Measurements from ENCODE around the gene ETFA. TPM values are rescaled to one million over a fixed set of nuclear protein-coding genes. Genes with fewer than 3 reads are reported as not detected.
A peak's percentile ranks its signal among the peaks of the same experiment; 100 is the strongest.

The ETFA gene
- polyA plus RNA-seq, 6 donors from 2014 or later, result 88.5 to 115 (median 105) TPM

DNA sequence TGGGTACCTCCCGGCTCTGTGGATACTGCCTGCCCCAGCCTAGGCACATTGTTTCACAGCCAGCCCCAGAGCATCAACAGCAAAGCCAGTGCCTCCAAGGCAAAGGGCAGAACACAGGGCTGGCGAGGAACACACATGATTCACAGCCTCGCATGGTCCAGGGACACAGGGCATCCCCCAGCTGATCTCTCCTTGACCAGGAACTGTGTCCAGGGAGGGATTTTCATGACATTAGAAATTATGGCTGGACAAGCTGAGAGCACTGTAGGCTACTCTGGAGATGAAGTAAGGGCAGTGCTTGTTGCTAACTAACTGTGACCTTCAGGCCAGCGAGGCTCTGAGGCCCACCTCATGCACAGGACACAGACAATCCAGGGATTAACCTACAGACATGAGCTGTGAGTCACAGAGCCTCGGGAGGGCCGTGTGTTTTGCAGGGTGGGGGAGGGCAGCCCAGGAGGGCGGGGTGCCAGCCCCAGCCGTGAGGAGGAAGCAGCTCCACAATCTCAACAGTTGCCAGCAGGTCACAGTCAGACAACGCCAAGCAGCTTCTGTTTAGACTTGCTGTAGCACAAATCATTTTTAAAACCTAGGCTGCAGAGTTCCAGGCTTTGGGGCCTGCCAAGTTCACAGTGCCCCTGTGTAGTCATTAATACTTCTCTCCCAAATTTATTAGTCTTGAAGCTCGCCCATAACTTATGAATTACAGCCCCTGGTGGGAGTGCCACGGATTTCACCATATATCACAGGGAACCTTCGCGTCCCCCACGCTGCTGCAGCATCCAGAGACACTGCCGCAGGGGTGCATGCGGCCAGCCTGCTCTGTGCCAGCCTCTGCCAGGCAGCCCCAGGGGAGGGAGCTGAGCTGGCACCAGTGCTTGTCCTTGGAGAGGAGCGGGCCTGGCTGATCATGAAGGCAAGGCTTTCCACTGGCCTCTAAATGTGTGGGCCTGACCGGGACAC, 114.7 kb downstream of the ETFA start:
- Mint-ChIP-seq H3K36me3 (no peaks in the 10 kb centered on the region), H3K4me3 (peak overlapping the region in 5 of 8 donors; percentile 19 to 59 (median 40)), H3K27me3 (peaks cover 0 to 25% (median 4%) of the 10 kb centered on the region in 3 donors), H3K4me1 (peaks cover 0 to 30% (median 26%) of the 10 kb centered on the region in 3 donors), H3K27ac (peak overlapping the region in 4 of 6 donors; percentile 29 to 91 (median 85)), H3K9me3 (no peaks in the 10 kb centered on the region)
- ATAC-seq (ENCODE audit: low read depth in 2 of 2), result peak in 1 of 2 donors; percentile 83
- no peak for DNase-seq

DNA sequence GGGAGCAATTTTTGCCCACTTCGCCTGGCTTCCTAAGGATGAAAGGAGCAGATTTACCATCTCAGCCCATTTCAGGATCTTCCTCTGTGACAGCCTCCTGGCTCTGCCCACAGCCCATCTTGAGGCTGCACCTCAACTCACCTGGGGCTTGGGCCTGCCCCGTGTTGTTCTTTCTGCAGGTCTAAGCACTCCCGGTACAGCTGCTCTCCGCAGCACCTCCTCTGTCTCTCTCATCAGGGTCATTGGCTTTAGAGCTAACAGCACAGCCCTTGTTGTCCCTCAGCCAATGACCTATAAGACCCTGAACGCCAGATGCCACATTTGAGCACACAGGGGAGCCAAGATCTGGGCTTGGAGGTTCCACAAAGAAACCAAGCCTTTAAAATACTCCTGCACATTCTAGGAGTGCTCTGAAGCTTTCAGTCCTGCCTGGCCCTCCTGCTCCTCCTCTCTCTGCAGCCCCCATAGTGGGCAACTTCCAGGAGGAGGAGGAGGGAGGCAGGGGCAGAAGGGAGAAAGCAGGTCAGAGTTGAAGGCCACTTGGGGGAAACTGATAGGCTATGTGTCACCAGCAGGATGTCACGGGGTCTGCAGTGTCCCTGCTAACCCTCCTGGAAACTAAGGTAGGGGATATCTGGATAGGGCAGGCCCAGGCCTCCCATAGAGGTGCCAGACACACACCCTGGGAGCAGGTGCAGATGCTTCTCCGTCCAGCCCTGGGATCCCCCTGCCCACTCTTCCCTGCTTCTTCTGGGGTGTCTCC, 115.6 kb downstream of the ETFA start:
- DNase-seq, result no peak
- ATAC-seq (ENCODE audit: low read depth in 2 of 2), result no peak
- Mint-ChIP-seq H3K27me3 (peaks cover 4 to 34% (median 11%) of the 10 kb centered on the region in 3 donors), H3K4me3 (peak overlapping the region in 3 of 8 donors; percentile 10 to 59 (median 15)), H3K9me3 (no peaks in the 10 kb centered on the region), H3K27ac (no peak overlapping the region), H3K4me1 (peaks cover 4 to 35% (median 33%) of the 10 kb centered on the region in 3 donors), H3K36me3 (no peaks in the 10 kb centered on the region)

DNA sequence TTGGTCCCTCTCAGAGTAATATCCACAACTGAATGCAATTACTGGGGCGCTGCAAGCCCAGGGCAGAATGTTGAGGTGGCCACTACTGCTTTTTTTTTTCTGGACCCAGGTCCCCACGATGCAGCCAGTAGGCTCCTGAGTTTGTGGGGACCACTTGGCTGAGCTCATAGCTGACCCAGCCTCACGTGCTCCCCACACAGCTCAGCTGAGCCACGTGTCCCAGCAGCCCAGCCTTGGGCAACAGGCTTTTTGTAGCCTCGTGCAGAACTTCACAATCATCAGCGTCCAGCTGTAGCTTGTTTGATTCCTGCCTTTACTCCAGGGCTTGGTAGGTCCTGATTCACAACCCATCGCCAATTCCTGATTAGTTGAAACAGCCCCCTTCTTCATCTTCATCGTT, 117.3 kb downstream of the ETFA start:
- H3K27ac Mint-ChIP-seq, result peak overlapping the region in 1 of 6 donors; percentile 82
- H3K9me3 Mint-ChIP-seq, result no peaks in the 10 kb centered on the region
- no peaks in the 10 kb centered on the region for H3K36me3 Mint-ChIP-seq
- ATAC-seq (ENCODE audit: low read depth in 2 of 2), result no peak
- H3K4me1 Mint-ChIP-seq, result peaks cover 12 to 43% (median 41%) of the 10 kb centered on the region in 3 donors
- H3K4me3 Mint-ChIP-seq, result peak overlapping the region in 1 of 8 donors; percentile 45
- no peak for DNase-seq
- H3K27me3 Mint-ChIP-seq, result peaks cover 21 to 52% (median 23%) of the 10 kb centered on the region in 3 donors

DNA sequence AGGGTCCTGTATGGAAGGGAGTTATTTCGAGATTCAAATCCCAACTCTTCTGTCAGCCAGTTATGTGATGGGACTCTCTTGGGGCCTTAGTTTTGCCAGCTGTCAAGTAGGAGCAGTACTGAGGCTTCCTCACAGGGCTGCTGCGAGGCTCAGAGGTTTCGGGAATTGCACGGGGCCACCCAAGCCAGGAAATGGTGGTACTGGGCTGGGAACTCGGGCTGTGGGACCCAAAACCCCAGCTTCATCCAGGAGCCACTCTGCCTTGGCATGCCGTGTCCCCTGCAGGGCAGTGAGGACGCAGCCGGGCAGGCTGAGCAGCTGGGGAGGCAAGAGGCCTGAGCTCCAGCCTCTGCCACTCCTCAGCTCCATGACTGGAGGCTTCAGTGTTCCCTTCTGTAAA, 118.6 kb downstream of the ETFA start:
- H3K4me3 Mint-ChIP-seq, result no peak overlapping the region
- H3K36me3 Mint-ChIP-seq, result no peaks in the 10 kb centered on the region
- H3K27me3 Mint-ChIP-seq, result peaks cover 31 to 64% (median 34%) of the 10 kb centered on the region in 3 donors
- H3K9me3 Mint-ChIP-seq, result no peaks in the 10 kb centered on the region
- peak overlapping the region in 1 of 6 donors; percentile 56 for H3K27ac Mint-ChIP-seq
- H3K4me1 Mint-ChIP-seq, result peaks cover 12 to 36% (median 36%) of the 10 kb centered on the region in 3 donors
- no peak for DNase-seq
- ATAC-seq (ENCODE audit: low read depth in 2 of 2), result no peak

DNA sequence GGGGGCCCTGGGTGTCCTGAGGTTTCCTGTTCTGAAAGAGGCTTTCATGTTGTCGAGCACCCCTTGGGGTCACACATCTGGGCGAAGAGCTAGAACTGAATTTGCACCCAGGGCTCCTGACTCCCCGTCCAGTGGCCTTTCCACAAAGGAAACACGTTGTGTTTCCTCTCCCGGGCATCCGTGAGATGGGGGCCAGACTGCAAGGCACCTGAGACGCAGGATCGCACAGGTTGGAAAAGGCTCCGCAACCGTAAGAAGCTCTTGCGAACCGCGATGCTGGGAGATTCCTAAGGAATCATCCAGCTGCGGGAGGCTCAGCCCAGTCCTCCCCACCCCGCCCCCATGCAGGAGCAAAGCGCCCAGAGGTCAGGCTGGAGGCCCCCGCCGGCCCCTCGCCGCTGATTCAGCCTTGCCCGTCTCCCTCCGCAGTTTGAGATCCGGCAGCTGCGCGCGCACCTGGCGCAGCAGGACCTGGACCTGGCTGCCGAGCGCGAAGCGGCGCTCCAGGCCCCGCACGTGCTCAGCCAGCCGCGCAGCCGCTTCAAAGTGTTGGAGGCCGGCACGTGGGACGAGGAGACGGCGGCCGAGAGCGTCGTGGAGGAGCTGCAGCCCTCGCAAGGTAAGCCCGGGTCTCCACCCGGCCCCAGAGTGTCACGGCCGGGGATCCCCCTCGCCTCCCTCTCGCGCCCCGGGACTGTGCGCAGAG, 119.6 kb downstream of the ETFA start:
- Mint-ChIP-seq H3K36me3 (no peaks in the 10 kb centered on the region), H3K27ac (no peak overlapping the region), H3K4me1 (peaks cover 12 to 30% (median 25%) of the 10 kb centered on the region in 3 donors), H3K4me3 (peak overlapping the region in 4 of 8 donors; percentile 43 to 75 (median 64)), H3K27me3 (peaks cover 31 to 72% (median 44%) of the 10 kb centered on the region in 3 donors), H3K9me3 (no peaks in the 10 kb centered on the region)
- DNase-seq, result no peak
- no peak for ATAC-seq (ENCODE audit: low read depth in 2 of 2)

DNA sequence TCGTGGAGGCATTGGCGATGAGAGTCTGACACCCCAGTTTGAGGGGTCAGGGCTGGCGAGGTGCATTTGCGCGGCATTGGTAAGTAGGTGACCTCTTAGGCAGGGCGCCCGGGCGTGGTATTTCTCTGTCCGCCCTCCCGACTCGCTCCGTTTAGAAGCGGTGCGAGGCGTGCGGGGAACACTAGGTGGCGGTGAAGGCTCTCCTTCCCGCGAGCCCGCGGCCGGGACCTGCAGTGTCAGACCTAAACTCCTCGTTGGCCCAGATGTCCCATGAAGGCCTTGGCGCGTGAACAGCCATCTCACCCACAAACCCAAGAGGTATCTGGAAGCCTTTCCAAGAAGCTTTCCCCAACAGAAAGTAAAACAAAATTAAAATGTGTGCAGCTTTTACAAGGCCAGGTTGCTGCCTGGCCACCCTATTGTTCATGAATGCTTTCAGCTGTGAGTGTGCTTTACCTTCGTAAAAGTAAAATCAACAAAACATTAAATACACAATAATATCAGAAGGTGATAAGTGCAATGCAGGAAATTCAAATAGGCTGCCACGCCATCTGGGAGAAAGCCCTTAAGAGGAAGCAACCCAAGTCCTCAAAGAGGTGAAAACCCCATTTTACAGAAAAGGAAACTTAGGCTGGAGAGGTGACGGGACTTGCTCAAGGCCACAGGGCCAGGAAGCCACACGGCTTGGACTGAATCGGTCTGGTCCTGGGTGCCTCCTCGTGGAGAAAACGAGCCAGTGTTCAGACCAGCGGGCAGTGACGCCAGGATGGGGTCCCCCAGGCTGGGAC, 120.3 kb downstream of the ETFA start:
- peak; percentile 83 to 87 for ATAC-seq (ENCODE audit: low read depth in 2 of 2)
- peak; percentile 43 for DNase-seq
- H3K27ac Mint-ChIP-seq, result peak overlapping the region in 1 of 6 donors; percentile 70
- peak overlapping the region; percentile 39 to 86 (median 72) for H3K4me3 Mint-ChIP-seq
- no peaks in the 10 kb centered on the region for H3K36me3 Mint-ChIP-seq
- no peaks in the 10 kb centered on the region for H3K9me3 Mint-ChIP-seq
- peaks cover 31 to 77% (median 51%) of the 10 kb centered on the region in 3 donors for H3K27me3 Mint-ChIP-seq
- H3K4me1 Mint-ChIP-seq, result peaks cover 12 to 22% (median 18%) of the 10 kb centered on the region in 3 donors

DNA sequence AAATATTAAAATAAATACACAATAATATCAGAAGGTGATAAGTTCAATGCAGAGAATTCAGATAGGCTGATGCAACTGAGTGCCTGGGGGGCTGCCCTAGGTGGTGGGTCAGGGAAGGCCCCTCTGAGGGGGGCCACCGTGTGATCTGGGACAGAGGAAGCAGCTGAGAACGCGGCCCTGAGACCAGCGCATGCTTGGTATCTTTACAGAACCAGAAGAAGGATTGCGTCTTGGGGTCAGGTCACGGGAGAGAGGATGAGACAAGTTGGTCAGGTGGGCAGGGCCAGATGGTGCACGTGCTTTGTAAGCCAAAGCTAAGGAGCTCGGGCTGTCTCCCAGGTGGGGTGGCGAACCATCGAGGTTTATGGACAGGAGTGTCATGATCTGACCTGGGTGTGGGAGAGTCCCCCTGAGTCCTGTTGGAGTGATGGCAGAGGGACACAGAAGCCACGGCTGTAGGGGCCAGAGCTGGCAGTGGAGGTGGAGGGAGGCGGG, 121.2 kb downstream of the ETFA start:
- DNase-seq (no peak), ATAC-seq (ENCODE audit: low read depth in 2 of 2) (no peak)
- Mint-ChIP-seq H3K27me3 (peaks cover 36 to 77% (median 58%) of the 10 kb centered on the region in 3 donors), H3K9me3 (no peaks in the 10 kb centered on the region), H3K27ac (peak overlapping the region in 2 of 6 donors; percentile 50 to 93), H3K4me1 (peaks cover 12 to 19% (median 18%) of the 10 kb centered on the region in 3 donors), H3K4me3 (peak overlapping the region in 3 of 8 donors; percentile 50 to 72 (median 61)), H3K36me3 (no peaks in the 10 kb centered on the region)

DNA sequence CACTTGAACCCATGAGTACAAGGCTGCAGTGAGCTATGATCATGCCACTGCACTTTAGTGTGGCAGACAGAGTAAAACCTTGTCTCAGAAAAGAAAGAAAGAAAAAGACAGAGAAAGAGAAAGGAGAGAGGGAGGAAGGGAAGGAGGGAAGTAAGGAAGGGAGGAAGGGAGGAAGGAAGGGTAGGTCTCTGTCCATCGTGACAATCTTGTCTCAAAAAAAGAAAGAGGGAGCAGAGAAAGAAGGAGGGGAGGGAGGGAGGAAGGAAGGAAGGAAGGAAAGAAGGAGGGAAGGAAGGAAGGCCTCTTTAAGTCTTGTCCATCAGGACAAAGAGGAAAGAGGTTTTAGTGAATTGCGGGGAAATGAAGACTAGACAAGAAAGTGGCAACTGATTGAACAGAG, 122.2 kb downstream of the ETFA start:
- H3K4me3 Mint-ChIP-seq, result peak overlapping the region in 1 of 8 donors; percentile 79
- DNase-seq (no peak), ATAC-seq (ENCODE audit: low read depth in 2 of 2) (no peak)
- no peak overlapping the region for H3K27ac Mint-ChIP-seq
- no peaks in the 10 kb centered on the region for H3K9me3 Mint-ChIP-seq
- peaks cover 12 to 19% (median 18%) of the 10 kb centered on the region in 3 donors for H3K4me1 Mint-ChIP-seq
- no peaks in the 10 kb centered on the region for H3K36me3 Mint-ChIP-seq
- H3K27me3 Mint-ChIP-seq, result peaks cover 33 to 73% (median 61%) of the 10 kb centered on the region in 3 donors

DNA sequence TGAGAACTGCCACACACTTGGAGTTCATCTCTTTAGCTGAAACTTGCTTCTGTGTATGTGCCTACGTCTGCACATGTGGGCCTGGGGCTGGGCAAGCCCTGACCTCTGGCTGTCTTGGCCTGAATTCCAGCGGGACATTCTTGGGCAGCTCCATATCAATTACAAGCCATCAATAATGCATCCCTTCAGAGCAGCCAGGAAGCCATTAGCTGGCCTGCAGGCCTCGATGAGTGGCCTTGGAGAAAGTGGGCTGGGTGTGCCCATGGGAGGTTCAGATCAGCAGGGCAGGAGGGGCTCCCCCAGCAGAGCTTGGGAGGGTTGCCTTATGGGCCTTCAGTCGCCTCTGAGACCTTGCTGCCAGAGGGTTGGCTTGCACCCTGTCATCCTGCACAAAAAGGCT, 124.1 kb downstream of the ETFA start:
- Mint-ChIP-seq H3K36me3 (no peaks in the 10 kb centered on the region), H3K27ac (no peak overlapping the region), H3K9me3 (no peaks in the 10 kb centered on the region), H3K27me3 (peaks cover 33 to 62% (median 58%) of the 10 kb centered on the region in 3 donors), H3K4me3 (no peak overlapping the region), H3K4me1 (peaks cover 12 to 19% (median 18%) of the 10 kb centered on the region in 3 donors)
- no peak for ATAC-seq (ENCODE audit: low read depth in 2 of 2)
- no peak for DNase-seq

DNA sequence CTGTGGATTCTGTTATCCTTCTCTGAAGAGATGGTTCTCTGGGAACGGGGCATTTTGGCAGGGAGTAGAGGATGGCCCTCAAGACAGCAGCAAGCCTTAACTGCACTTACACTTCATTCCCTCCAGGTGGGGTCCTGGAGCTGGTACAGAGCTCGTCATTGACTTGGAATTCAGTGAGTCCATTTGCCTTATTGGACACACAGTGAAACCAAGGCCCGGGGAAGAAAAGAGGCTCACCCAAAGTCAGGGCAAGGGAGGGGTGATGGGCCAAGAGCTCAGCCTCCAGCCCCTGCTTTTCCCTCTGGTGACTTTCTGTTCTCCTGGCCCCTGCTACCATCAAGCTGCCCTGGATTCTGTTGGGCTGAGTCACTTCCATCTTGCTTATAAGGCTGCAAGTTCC, 125.6 kb downstream of the ETFA start:
- no peak overlapping the region for H3K4me3 Mint-ChIP-seq
- H3K36me3 Mint-ChIP-seq, result no peaks in the 10 kb centered on the region
- H3K9me3 Mint-ChIP-seq, result no peaks in the 10 kb centered on the region
- DNase-seq, result no peak
- H3K27ac Mint-ChIP-seq, result no peak overlapping the region
- H3K27me3 Mint-ChIP-seq, result peaks cover 27 to 66% (median 56%) of the 10 kb centered on the region in 3 donors
- ATAC-seq (ENCODE audit: low read depth in 2 of 2), result no peak
- peaks cover 8 to 9% (median 8%) of the 10 kb centered on the region in 3 donors for H3K4me1 Mint-ChIP-seq

DNA sequence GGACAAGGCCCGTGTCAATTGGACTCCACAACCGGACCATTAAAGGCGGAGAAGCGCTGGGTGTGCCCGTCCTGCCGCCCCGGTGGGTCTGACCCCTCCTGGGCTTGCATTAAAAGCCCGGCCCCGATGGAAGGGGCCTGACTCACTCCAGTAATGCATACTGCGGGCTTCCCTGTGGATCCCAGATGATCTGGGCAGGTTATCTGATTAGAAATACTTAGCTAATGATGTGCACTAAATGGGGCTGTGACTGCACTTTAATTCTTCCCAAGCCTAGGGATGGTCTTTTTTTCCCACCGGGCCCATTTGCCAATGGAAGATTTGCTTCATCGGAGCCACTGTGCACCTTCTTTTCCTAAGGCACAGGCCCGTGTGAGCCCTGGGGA, 126.6 kb downstream of the ETFA start:
- DNase-seq (no peak), ATAC-seq (ENCODE audit: low read depth in 2 of 2) (no peak)
- Mint-ChIP-seq H3K9me3 (no peaks in the 10 kb centered on the region), H3K4me1 (no peaks in the 10 kb centered on the region), H3K27ac (no peak overlapping the region), H3K4me3 (no peak overlapping the region), H3K27me3 (peaks cover 19 to 55% (median 45%) of the 10 kb centered on the region in 3 donors), H3K36me3 (no peaks in the 10 kb centered on the region)
